Endothelial cell of umbilical vein (primary cell): ENCODE results near the gene LMLN. TPM values are rescaled to one million over a fixed set of nuclear protein-coding genes. Genes with fewer than 3 reads are reported as not detected.

ENCODE experiments used
- BruUV-seq: library from RNA; stranded (reverse); fragments of 400-500 nt; replicated peaks from 2 replicates; lab custom pipeline; 2021; lab: Mats Ljungman, UMichigan
- CTCF ChIA-PET: fragments of 300-600, 350-600 bp; sonication (Branson Sonifier 250); formaldehyde crosslinking; loops from one replicate; lab custom pipeline; 2021; ENCODE audit warnings: antibody characterized with exemption, inconsistent platforms; lab: Charles Lee
- POLR2A ChIA-PET: fragments of 300-600, 350-600 bp; sonication (Branson Sonifier 250); formaldehyde crosslinking; loops from one replicate; lab custom pipeline; 2021; ENCODE audit warnings: antibody characterized with exemption, inconsistent platforms; lab: Charles Lee
- DNase-seq: peaks from one replicate; pipeline ENCODE4 v3.0.0-alpha.2; 2011; ENCODE audit warnings: low read depth, low spot score
- FAIRE-seq: peaks from 2 replicates; lab custom pipeline; 2011; peaks lifted over from hg19 to GRCh38; lab: Jason Lieb, UNC
- H2AFZ ChIP-seq: 2 replicates; pipeline ENCODE4 v1.6.0; 2012; ENCODE audit warnings: low read depth, low read length, control low read depth, inconsistent platforms
- H3K27ac ChIP-seq: 2 replicates; pipeline ENCODE4 v1.5.1; 2011; ENCODE audit warnings: low read depth, mild to moderate bottlenecking, control low read depth, low read length, moderate library complexity; ENCODE audit not compliant: insufficient read depth
- H3K27me3 ChIP-seq, 2 experiments: 2 replicates each; pipeline versions ENCODE4 v1.6.0 to v1.6.1; 2011; ENCODE audit warnings: low read length in 2 of 2, mixed read lengths in 1 of 2; ENCODE audit not compliant: control insufficient read depth in 2 of 2, insufficient read depth in 2 of 2
- H3K36me3 ChIP-seq, 2 experiments: 2 replicates in 1 of 2; 3 replicates in 1 of 2; pipeline ENCODE4 v1.5.1; 2011; ENCODE audit warnings: low read length in 2 of 2, mild to moderate bottlenecking in 1 of 2, moderate library complexity in 1 of 2; ENCODE audit not compliant: control insufficient read depth in 2 of 2, insufficient read depth in 2 of 2; ENCODE audit errors: extremely low read depth in 1 of 2
- H3K4me1 ChIP-seq: 3 replicates; pipeline ENCODE4 v1.5.1; 2011; ENCODE audit warnings: mild to moderate bottlenecking, low read length; ENCODE audit not compliant: control insufficient read depth, insufficient read depth; ENCODE audit errors: extremely low read depth
- H3K4me2 ChIP-seq: 2 replicates; pipeline ENCODE4 v1.6.1; 2011; ENCODE audit warnings: low read length, control low read depth, mixed read lengths; ENCODE audit not compliant: insufficient read depth
- H3K4me3 ChIP-seq, 3 experiments: fragments of 200-600 bp in 1 of 3; sonication (generic), shearing (Covaris generic) in 1 of 3; replicated peaks in 1 of 3; 2 replicates each; pipeline ENCODE4 v1.5.1; 2011 to 2016; ENCODE audit warnings: control low read depth in 3 of 3, low read length in 3 of 3, mild to moderate bottlenecking in 2 of 3, inconsistent platforms in 1 of 3, low read depth in 1 of 3, moderate library complexity in 1 of 3; ENCODE audit not compliant: insufficient read depth in 1 of 3
- H3K79me2 ChIP-seq: 2 replicates; pipeline ENCODE4 v1.6.0; 2012; ENCODE audit warnings: low read length, inconsistent platforms; ENCODE audit not compliant: control insufficient read depth, insufficient read depth
- H3K9ac ChIP-seq: replicated peaks from 2 replicates; pipeline ENCODE3; 2011; ENCODE audit warnings: low read length, control low read depth; ENCODE audit not compliant: insufficient read depth; ENCODE audit errors: extremely low read depth
- H3K9me1 ChIP-seq: replicated peaks from 3 replicates; pipeline ENCODE4 v1.6.0; 2011; ENCODE audit warnings: mild to moderate bottlenecking, low read length; ENCODE audit not compliant: control insufficient read depth, insufficient read depth; ENCODE audit errors: extremely low read depth
- H3K9me3 ChIP-seq: replicated peaks from 2 replicates; pipeline ENCODE4 v1.5.1; 2012; ENCODE audit warnings: low read length, inconsistent platforms; ENCODE audit not compliant: control insufficient read depth, insufficient read depth
- H4K20me1 ChIP-seq: replicated peaks from 2 replicates; pipeline ENCODE3; 2011; ENCODE audit warnings: mild to moderate bottlenecking, low read length; ENCODE audit not compliant: control insufficient read depth, insufficient read depth; ENCODE audit errors: extremely low read depth
- EZH2 ChIP-seq: IDR thresholded peaks from 2 replicates; pipeline ENCODE4 v1.6.1; 2012; ENCODE audit warnings: borderline replicate concordance, low read depth, mild to moderate bottlenecking, moderate library complexity, low read length, inconsistent platforms; ENCODE audit not compliant: severe bottlenecking
- FOS ChIP-seq: IDR thresholded peaks from 2 replicates; pipeline ENCODE4 v1.6.1; 2011; ENCODE audit warnings: mild to moderate bottlenecking, low read length, moderate library complexity, borderline replicate concordance; ENCODE audit not compliant: insufficient read depth
- GATA2 ChIP-seq: IDR thresholded peaks from 2 replicates; pipeline ENCODE4 v1.7.0; 2011; ENCODE audit warnings: low read depth, mild to moderate bottlenecking, moderate library complexity, mixed read lengths, low read length; ENCODE audit not compliant: insufficient read length, insufficient read depth
- JUN ChIP-seq: IDR thresholded peaks from 2 replicates; pipeline ENCODE4 v1.6.1; 2011; ENCODE audit warnings: borderline replicate concordance, low read depth; ENCODE audit not compliant: insufficient read length, insufficient read depth
- MYC ChIP-seq: IDR thresholded peaks from one replicate; pipeline ENCODE4 v1.6.1; 2011; ENCODE audit warnings: mild to moderate bottlenecking, low read depth, low read length
- POLR2A ChIP-seq: IDR thresholded peaks from 2 replicates; pipeline ENCODE4 v1.6.1; 2012; ENCODE audit warnings: low read depth, mild to moderate bottlenecking, control low read depth, low read length
- POLR2AphosphoS5 ChIP-seq: IDR thresholded peaks from 2 replicates; pipeline ENCODE4 v1.6.1; 2012; ENCODE audit warnings: low read depth, mild to moderate bottlenecking, control low read depth, low read length, moderate library complexity; ENCODE audit not compliant: insufficient read depth
- dilution Hi-C: fragments of 300-500 bp; cut with MboI; formaldehyde crosslinking; loops from one replicate; pipeline ENCODE4 v1.15.0; 2019; ENCODE audit warnings: low sequenced_read_pairs; ENCODE audit not compliant: extremely low pct_ligation_motif_present
- intact Hi-C: fragments of 100-400 bp; cut with micrococcal nuclease; formaldehyde crosslinking; loops from one replicate; pipeline ENCODE4 v1.10.0; 2022
- polyA plus RNA-seq, 4 experiments: library from polyadenylated mRNA; depleted of rRNA in 3 of 4; stranded (reverse) in 3 of 4; unstranded in 1 of 4; fragments of >200 nt; gene quantifications; 2 replicates each; pipeline versions ENCODE4 v1.2.1 to v1.2.3, GENCODE V29; 2011 to 2012; ENCODE audit warnings: missing spikeins in 1 of 4
- total RNA-seq: library from RNA; stranded (reverse); gene quantifications from 2 replicates; pipeline ENCODE4 v1.2.3, GENCODE V29; 2021
- TF ChIP-seq, protein P1 (sequence below): IDR thresholded peaks from 2 replicates; pipeline ENCODE4 v1.6.1; 2011; ENCODE audit not compliant: insufficient read depth, insufficient read length
- TF ChIP-seq, protein P2 (sequence below), 2 donors: IDR thresholded peaks; 1 replicate in 1 of 2; 2 replicates in 1 of 2; pipeline ENCODE4 v1.5.1; 2011; ENCODE audit warnings: low read length in 2 of 2, mild to moderate bottlenecking in 2 of 2, moderate library complexity in 2 of 2, control low read depth in 1 of 2, inconsistent platforms in 1 of 2, low read depth in 1 of 2; ENCODE audit not compliant: insufficient read depth in 1 of 2; ENCODE audit errors: extremely low read depth in 1 of 2

LMLN gene
- total and polyA plus RNA-seq, 2 donors (not counting 3 experiments of a cell fraction or from before 2014, with no cell fraction given): 4.8 to 6.5 TPM

DNA sequence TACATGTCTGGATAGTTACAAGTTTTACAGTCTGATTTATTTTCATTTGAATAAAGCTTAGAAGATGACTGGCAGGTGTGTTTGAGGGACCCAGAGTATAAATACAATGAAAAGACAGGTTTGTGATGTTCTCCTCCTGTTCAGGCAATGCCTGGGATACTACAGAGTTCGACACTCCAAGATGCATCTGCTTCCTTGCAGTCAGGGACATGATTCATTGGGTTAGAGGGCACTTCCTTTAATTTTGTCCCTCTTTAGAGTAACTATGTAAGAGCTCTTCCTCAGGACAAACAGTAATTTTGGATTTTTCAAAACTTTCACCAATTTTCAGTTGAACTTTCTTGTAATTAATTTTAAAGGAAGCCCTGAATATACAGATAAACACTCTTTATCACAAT, 102.0 kb downstream of the LMLN start:
- Histone ChIP-seq H3K4me1 (no peaks in the 10 kb centered on the region), H3K4me3 (no peak overlapping the region), H3K9me1 (no peaks in the 10 kb centered on the region), H4K20me1 (no peaks in the 10 kb centered on the region), H3K4me2 (no peak overlapping the region), H3K79me2 (no peaks in the 10 kb centered on the region), H3K9me3 (no peaks in the 10 kb centered on the region), H3K36me3 (no peaks in the 10 kb centered on the region), H3K9ac (no peak overlapping the region), H3K27me3 (peaks cover 10 to 27% of the 10 kb centered on the region in 2 experiments), H3K27ac (no peak overlapping the region), H2AFZ (no peak overlapping the region)
- CTCF ChIA-PET: interaction anchor here (1.0 to 2.5 kb wide), 6 partner anchors 10 to 29 kb away, joined by 3 to 11 read pairs (median 5); no protein-coding TSS in a partner anchor
- intact Hi-C loops (no loop called here), dilution Hi-C loops (no loop called here)
- peak; percentile 18 for DNase-seq
- POLR2A ChIA-PET: no interaction called here
- FAIRE-seq: no peak
- no peak for TF ChIP-seq EZH2
- peak; percentile 31 for TF ChIP-seq FOS
- no TSS peak for BruUV-seq

DNA sequence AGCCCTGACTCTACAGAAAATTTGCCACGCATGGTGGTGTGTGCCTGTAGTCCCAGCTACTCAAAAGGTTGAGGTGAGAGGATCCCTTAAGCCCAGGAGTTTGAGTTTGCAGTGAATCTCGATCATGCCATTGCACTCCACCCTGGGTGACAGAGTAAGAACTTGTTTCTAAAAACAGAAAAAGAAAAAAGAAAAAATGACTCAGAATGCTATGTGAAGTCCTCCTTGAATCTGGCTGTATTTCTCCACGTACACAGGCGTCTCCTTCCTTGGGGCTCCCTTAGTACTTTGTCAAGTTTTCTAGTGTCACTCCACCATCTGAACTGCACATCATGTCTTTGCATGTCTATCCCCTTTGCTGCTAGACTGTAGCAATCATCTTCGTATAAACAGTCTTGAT, 104.4 kb downstream of the LMLN start:
- H3K9ac ChIP-seq: no peak overlapping the region
- H3K4me3 ChIP-seq: no peak overlapping the region
- H4K20me1 ChIP-seq: no peaks in the 10 kb centered on the region
- dilution Hi-C loops: no loop called here
- CTCF ChIA-PET: interaction anchor here (1.0 to 3.0 kb wide), 2 partner anchors 16 kb away, joined by 4 to 13 read pairs; no protein-coding TSS in a partner anchor
- H3K4me2 ChIP-seq: no peak overlapping the region
- no peaks in the 10 kb centered on the region for H3K9me1 ChIP-seq
- BruUV-seq: no TSS peak
- FAIRE-seq (no peak), DNase-seq (no peak)
- intact Hi-C loops: no loop called here
- H3K79me2 ChIP-seq: no peaks in the 10 kb centered on the region
- peaks cover 8 to 21% of the 10 kb centered on the region in 2 experiments for H3K27me3 ChIP-seq
- H3K36me3 ChIP-seq: no peaks in the 10 kb centered on the region
- POLR2A ChIA-PET: no interaction called here
- no peak overlapping the region for H3K27ac ChIP-seq
- H3K4me1 ChIP-seq: no peaks in the 10 kb centered on the region
- TF ChIP-seq, protein P1, sequence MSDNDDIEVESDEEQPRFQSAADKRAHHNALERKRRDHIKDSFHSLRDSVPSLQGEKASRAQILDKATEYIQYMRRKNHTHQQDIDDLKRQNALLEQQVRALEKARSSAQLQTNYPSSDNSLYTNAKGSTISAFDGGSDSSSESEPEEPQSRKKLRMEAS: no peak
- TF ChIP-seq MYC (no peak), FOS (no peak), EZH2 (no peak), POLR2AphosphoS5 (no peak), POLR2A (no peak), GATA2 (no peak), JUN (no peak)
- TF ChIP-seq, protein P2, sequence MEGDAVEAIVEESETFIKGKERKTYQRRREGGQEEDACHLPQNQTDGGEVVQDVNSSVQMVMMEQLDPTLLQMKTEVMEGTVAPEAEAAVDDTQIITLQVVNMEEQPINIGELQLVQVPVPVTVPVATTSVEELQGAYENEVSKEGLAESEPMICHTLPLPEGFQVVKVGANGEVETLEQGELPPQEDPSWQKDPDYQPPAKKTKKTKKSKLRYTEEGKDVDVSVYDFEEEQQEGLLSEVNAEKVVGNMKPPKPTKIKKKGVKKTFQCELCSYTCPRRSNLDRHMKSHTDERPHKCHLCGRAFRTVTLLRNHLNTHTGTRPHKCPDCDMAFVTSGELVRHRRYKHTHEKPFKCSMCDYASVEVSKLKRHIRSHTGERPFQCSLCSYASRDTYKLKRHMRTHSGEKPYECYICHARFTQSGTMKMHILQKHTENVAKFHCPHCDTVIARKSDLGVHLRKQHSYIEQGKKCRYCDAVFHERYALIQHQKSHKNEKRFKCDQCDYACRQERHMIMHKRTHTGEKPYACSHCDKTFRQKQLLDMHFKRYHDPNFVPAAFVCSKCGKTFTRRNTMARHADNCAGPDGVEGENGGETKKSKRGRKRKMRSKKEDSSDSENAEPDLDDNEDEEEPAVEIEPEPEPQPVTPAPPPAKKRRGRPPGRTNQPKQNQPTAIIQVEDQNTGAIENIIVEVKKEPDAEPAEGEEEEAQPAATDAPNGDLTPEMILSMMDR (IDR thresholded peaks at IDR 0.05; ENCODE audit: extremely low read depth in 1 of 2, insufficient read depth in 1 of 2, low read depth in 1 of 2, low read length in 2 of 2): no peak
- no peak overlapping the region for H2AFZ ChIP-seq
- H3K9me3 ChIP-seq: no peaks in the 10 kb centered on the region
